ENCODE measurements around the gene KCNJ4. TPM values are rescaled to one million over a fixed set of nuclear protein-coding genes. Genes with fewer than 3 reads are reported as not detected.
"Not testable (repeated sequence)": the region's sequence is repeated elsewhere in the genome, so short reads cannot be mapped to it uniquely, and the experiment has no call there.

The KCNJ4 gene
- total RNA-seq, 3 donors from 2014 or later (not counting 1 experiment from before 2014, with no cell fraction given), result not detected

GRCh38 chr22:38394929-38395624, 59.9 kb downstream of the KCNJ4 start:
- H3K9me3 Mint-ChIP-seq; H3K27me3 Mint-ChIP-seq (ENCODE audit: low read depth in 2 of 2); H3K9me3 ChIP-seq (ENCODE audit: control insufficient read depth, insufficient read depth, low read length); DNase-seq; H3K36me3 ChIP-seq (ENCODE audit: control insufficient read depth, insufficient read depth, low read length); intact Hi-C loops (cut with micrococcal nuclease); H3K4me3 ChIP-seq (ENCODE audit: low read length); H3K27me3 ChIP-seq (ENCODE audit: control insufficient read depth, insufficient read depth, low read length); H3K36me3 Mint-ChIP-seq; H3K4me3 Mint-ChIP-seq; ATAC-seq: not testable (repeated sequence)
- peaks cover 20 to 54% of the 10 kb centered on the region in 2 donors for H3K4me1 Mint-ChIP-seq
- H3K4me1 ChIP-seq (ENCODE audit: control insufficient read depth, insufficient read depth, low read length), result peaks cover 17% of the 10 kb centered on the region
- WGBS (ENCODE audit: insufficient coverage), result 52% methylated on average over 2 of the region's 6 CpGs
- peak overlapping the region; percentile 66 to 82 for H3K27ac Mint-ChIP-seq
- peak overlapping the region; percentile 54 for H3K27ac ChIP-seq (ENCODE audit: low read length)

GRCh38 chr22:38389428-38389818, 65.6 kb downstream of the KCNJ4 start:
- intact Hi-C loops (cut with micrococcal nuclease); H3K9me3 Mint-ChIP-seq; H3K27me3 ChIP-seq (ENCODE audit: control insufficient read depth, insufficient read depth, low read length); H3K9me3 ChIP-seq (ENCODE audit: control insufficient read depth, insufficient read depth, low read length); H3K27ac Mint-ChIP-seq; H3K27ac ChIP-seq (ENCODE audit: low read length); DNase-seq; H3K27me3 Mint-ChIP-seq (ENCODE audit: low read depth in 2 of 2); H3K4me3 Mint-ChIP-seq; H3K36me3 ChIP-seq (ENCODE audit: control insufficient read depth, insufficient read depth, low read length); ATAC-seq; H3K4me3 ChIP-seq (ENCODE audit: low read length); H3K4me1 ChIP-seq (ENCODE audit: control insufficient read depth, insufficient read depth, low read length); H3K36me3 Mint-ChIP-seq: not testable (repeated sequence)
- WGBS (ENCODE audit: insufficient coverage), result 65% methylated on average over 3 of the region's 4 CpGs
- peaks cover 0 to 39% of the 10 kb centered on the region in 2 donors for H3K4me1 Mint-ChIP-seq

DNA sequence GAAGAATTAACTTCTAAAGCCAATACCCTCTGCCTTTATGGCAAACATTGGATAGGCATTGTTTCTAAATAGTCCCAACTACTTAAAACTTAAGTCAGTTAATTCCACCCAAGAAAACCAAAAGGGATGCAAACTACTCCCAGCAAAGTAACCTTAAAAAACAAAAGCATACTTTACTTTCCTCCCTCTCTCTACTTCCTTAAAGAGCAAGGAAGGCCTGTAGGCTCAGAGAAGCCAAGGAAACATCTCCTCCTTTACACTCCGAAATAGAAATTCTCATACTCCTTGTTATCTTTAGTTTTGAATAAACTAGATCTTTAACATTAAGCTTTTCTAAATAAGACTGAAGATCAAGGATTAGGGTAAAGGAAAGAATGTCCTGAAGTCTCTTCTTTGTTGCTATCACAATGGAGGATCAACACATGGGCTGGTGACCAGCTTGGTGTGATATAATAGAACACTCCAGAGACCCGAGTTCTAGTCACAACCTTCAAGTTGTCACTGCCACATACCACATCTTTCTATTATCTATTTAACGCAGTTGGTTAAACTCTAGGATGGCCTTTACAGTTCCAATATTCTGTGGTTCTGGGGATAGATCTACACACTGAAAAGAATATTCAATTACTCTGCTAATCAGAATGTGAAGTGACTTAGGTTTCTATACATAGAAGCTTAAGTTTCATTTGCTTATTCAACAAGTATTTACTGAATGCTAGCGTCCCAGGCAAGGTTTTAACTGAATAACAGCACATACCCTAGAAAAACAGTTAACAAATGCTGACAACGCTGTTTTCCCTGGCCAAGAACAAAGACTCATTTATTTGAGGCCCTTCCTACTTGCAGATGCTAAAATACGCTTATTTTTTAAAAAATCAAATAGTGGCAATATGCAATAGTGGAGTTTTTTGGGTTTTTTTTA, 66.2 kb downstream of the KCNJ4 start:
- intact Hi-C loops (cut with micrococcal nuclease); ATAC-seq; H3K36me3 ChIP-seq (ENCODE audit: control insufficient read depth, insufficient read depth, low read length); H3K27me3 Mint-ChIP-seq (ENCODE audit: low read depth in 2 of 2); H3K4me1 ChIP-seq (ENCODE audit: control insufficient read depth, insufficient read depth, low read length); H3K9me3 ChIP-seq (ENCODE audit: control insufficient read depth, insufficient read depth, low read length); H3K4me3 ChIP-seq (ENCODE audit: low read length); DNase-seq; H3K36me3 Mint-ChIP-seq; H3K4me3 Mint-ChIP-seq; H3K27ac Mint-ChIP-seq; H3K9me3 Mint-ChIP-seq; H3K27ac ChIP-seq (ENCODE audit: low read length); H3K27me3 ChIP-seq (ENCODE audit: control insufficient read depth, insufficient read depth, low read length): not testable (repeated sequence)
- WGBS (ENCODE audit: insufficient coverage), result 87% methylated on average over 3 of the region's 6 CpGs
- H3K4me1 Mint-ChIP-seq, result peaks cover 0 to 35% of the 10 kb centered on the region in 2 donors

DNA sequence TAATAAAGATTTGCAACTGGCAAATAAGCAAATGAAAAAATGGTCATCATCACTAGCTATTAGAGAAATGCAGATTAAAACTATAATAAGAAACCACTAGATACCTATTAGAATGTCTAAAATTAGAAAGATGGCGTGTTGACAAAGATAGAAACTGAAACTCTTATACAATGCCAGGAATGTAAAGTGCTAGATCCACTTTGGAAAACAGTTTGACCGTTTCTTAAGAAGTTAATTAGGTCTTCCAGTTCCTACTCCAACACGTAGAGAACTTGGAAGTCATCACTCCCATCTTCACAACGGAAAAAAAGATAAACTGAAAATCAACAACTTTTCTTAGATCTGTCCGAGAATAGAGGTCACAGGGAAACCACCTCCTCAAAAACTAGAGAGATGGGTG, 68.1 kb downstream of the KCNJ4 start:
- H3K27me3 Mint-ChIP-seq (ENCODE audit: low read depth in 2 of 2); H3K36me3 Mint-ChIP-seq; intact Hi-C loops (cut with micrococcal nuclease); H3K27ac ChIP-seq (ENCODE audit: low read length); H3K4me1 ChIP-seq (ENCODE audit: control insufficient read depth, insufficient read depth, low read length); H3K9me3 ChIP-seq (ENCODE audit: control insufficient read depth, insufficient read depth, low read length); H3K27me3 ChIP-seq (ENCODE audit: control insufficient read depth, insufficient read depth, low read length); H3K4me3 Mint-ChIP-seq; H3K9me3 Mint-ChIP-seq; H3K4me3 ChIP-seq (ENCODE audit: low read length); ATAC-seq; H3K36me3 ChIP-seq (ENCODE audit: control insufficient read depth, insufficient read depth, low read length); DNase-seq: not testable (repeated sequence)
- Mint-ChIP-seq H3K4me1 (peaks cover 9 to 35% of the 10 kb centered on the region in 2 donors), H3K27ac (peak overlapping the region in 1 of 2 donors; percentile 15)
- WGBS (ENCODE audit: insufficient coverage), result 71% methylated on average over 3 of the region's 5 CpGs

- Histone ChIP-seq H3K4me1 (ENCODE audit: control insufficient read depth, insufficient read depth, low read length) (no peaks in the 10 kb centered on the region), H3K27ac (ENCODE audit: low read length) (no peak overlapping the region), H3K36me3 (ENCODE audit: control insufficient read depth, insufficient read depth, low read length) (peaks cover 4% of the 10 kb centered on the region), H3K27me3 (ENCODE audit: control insufficient read depth, insufficient read depth, low read length) (no peaks in the 10 kb centered on the region), H3K4me3 (ENCODE audit: low read length) (no peak overlapping the region), H3K9me3 (ENCODE audit: control insufficient read depth, insufficient read depth, low read length) (no peaks in the 10 kb centered on the region)
- Mint-ChIP-seq H3K4me1 (peaks cover 15 to 22% of the 10 kb centered on the region in 2 donors), H3K9me3 (no peaks in the 10 kb centered on the region), H3K27ac (no peak overlapping the region), H3K4me3 (no peak overlapping the region), H3K36me3 (peaks cover 8% of the 10 kb centered on the region), H3K27me3 (ENCODE audit: low read depth in 2 of 2) (no peaks in the 10 kb centered on the region)
- 92% methylated on average over 2 of the region's 2 CpGs for WGBS (ENCODE audit: insufficient coverage)
- DNase-seq (no peak), ATAC-seq (no peak)
- no peak for TF ChIP-seq CTCF (IDR thresholded peaks at IDR 0.05)
- intact Hi-C loops (cut with micrococcal nuclease), result no loop called here
Observed at GRCh38 chr22:38383417-38383816, 71.6 kb downstream of the KCNJ4 start.

- ATAC-seq; H3K9me3 Mint-ChIP-seq; H3K36me3 Mint-ChIP-seq; H3K27ac ChIP-seq (ENCODE audit: low read length); H3K4me1 ChIP-seq (ENCODE audit: control insufficient read depth, insufficient read depth, low read length); H3K9me3 ChIP-seq (ENCODE audit: control insufficient read depth, insufficient read depth, low read length); H3K27ac Mint-ChIP-seq; H3K27me3 Mint-ChIP-seq (ENCODE audit: low read depth in 2 of 2); H3K36me3 ChIP-seq (ENCODE audit: control insufficient read depth, insufficient read depth, low read length); H3K4me3 ChIP-seq (ENCODE audit: low read length); intact Hi-C loops (cut with micrococcal nuclease); H3K4me3 Mint-ChIP-seq; H3K27me3 ChIP-seq (ENCODE audit: control insufficient read depth, insufficient read depth, low read length); DNase-seq: not testable (repeated sequence)
- 79% methylated on average over 3 of the region's 3 CpGs for WGBS (ENCODE audit: insufficient coverage)
- H3K4me1 Mint-ChIP-seq, result peaks cover 17% of the 10 kb centered on the region in 2 donors
Observed at GRCh38 chr22:38381371-38381770, 73.6 kb downstream of the KCNJ4 start.
